DND-41 (cell line): ENCODE measurements around the gene AGPAT3.

Experiments
- ATAC-seq: fragments of 200-7000 bp; cut with Tn5 transposase; 3 replicates; pipeline ENCODE4 v1.9.1; 2021; ENCODE audit warnings: low read depth; ENCODE audit not compliant: insufficient read depth
- DNase-seq: peaks from one replicate; pipeline ENCODE4 v3.0.0-alpha.2; 2020
- H2AFZ ChIP-seq: 2 replicates; pipeline ENCODE4 v1.6.0; 2012; ENCODE audit warnings: low read depth, low read length
- H3K27ac ChIP-seq: 2 replicates; pipeline ENCODE4 v1.5.1; 2012; ENCODE audit warnings: low read length, inconsistent platforms
- H3K27me3 ChIP-seq: fragments of 200-600 bp; sonication (generic); 2 replicates; pipeline ENCODE4 v1.6.0; 2012; ENCODE audit warnings: low read length, mild to moderate bottlenecking, inconsistent platforms; ENCODE audit not compliant: insufficient read depth, poor library complexity
- H3K36me3 ChIP-seq: 2 replicates; pipeline ENCODE4 v1.5.1; 2012; ENCODE audit warnings: low read length, inconsistent platforms; ENCODE audit not compliant: insufficient read depth
- H3K4me1 ChIP-seq: 2 replicates; pipeline ENCODE4 v1.5.1; 2012; ENCODE audit warnings: mild to moderate bottlenecking, low read length; ENCODE audit not compliant: insufficient read depth
- H3K4me2 ChIP-seq: 2 replicates; pipeline ENCODE4 v1.6.0; 2012; ENCODE audit warnings: mild to moderate bottlenecking, moderate library complexity, low read length, inconsistent platforms; ENCODE audit not compliant: insufficient read depth
- H3K4me3 ChIP-seq, 2 experiments: fragments of 200-600 bp in 1 of 2; shearing (Covaris generic) in 1 of 2; 2 replicates each; pipeline ENCODE4 v1.5.1; 2012 to 2016; ENCODE audit warnings: inconsistent platforms in 2 of 2, low read length in 2 of 2, mild to moderate bottlenecking in 2 of 2, low read depth in 1 of 2, moderate library complexity in 1 of 2
- H3K79me2 ChIP-seq: 2 replicates; pipeline ENCODE4 v1.6.0; 2012; ENCODE audit warnings: low read length, inconsistent platforms; ENCODE audit not compliant: insufficient read depth
- H3K9ac ChIP-seq: 2 replicates; pipeline ENCODE4 v1.6.0; 2012; ENCODE audit warnings: low read depth, mild to moderate bottlenecking, inconsistent platforms, low read length, moderate library complexity
- H3K9me3 ChIP-seq: 2 replicates; pipeline ENCODE4 v1.5.1; 2012; ENCODE audit warnings: low read length, moderate library complexity, mild to moderate bottlenecking, inconsistent platforms; ENCODE audit not compliant: insufficient read depth, severe bottlenecking
- H4K20me1 ChIP-seq: 2 replicates; pipeline ENCODE4 v1.6.0; 2012; ENCODE audit warnings: low read length; ENCODE audit not compliant: insufficient read depth
- CTCF ChIP-seq: IDR thresholded peaks from 2 replicates; pipeline ENCODE4 v1.5.1; 2012; ENCODE audit warnings: borderline replicate concordance, low read length, moderate library complexity, mild to moderate bottlenecking; ENCODE audit not compliant: poor library complexity, severe bottlenecking; ENCODE audit errors: extremely low read depth
- EZH2 ChIP-seq: IDR thresholded peaks from 3 replicates; pipeline ENCODE4 v1.6.1; 2012; ENCODE audit warnings: borderline replicate concordance, low read depth, mild to moderate bottlenecking, moderate library complexity, low read length, inconsistent platforms; ENCODE audit not compliant: severe bottlenecking

Gene AGPAT3

DNA sequence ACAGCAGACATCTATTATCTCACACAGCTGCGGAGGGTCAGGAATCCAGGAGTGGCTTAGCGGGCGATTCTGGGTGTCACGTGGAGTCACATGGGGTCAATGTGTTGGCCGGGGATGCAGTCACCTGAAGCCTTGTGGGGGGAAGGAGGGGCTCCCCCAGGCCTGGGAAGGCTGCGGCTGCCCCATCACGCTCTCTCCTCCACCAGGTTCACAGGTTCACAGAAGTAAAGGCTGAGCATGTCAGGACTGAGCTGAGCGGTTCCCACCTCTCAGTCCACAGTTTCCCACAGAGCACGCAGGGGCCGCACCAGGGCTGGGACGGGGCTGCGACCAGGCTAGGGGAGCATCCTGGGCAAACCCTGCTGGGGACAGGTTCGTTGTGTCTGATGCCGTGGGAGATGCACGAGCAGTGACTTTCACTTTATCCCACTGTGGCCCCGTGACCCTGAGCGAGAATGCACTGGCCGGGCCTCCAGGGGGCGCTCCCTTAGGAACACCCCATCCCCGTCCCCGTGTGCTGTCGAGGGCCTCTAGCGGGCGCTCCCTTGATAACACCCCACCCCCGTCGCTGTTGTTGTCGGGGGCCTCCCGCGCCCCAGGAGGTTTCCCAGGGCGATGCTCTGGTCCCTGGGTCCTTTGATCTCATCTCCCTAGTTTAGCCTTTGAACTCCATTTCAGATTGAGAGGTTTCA is 73.9 kb downstream of the AGPAT3 start:
- no peak overlapping the region for H3K4me2 ChIP-seq
- ATAC-seq: peak; percentile 79
- peaks cover 93% of the 10 kb centered on the region for H3K79me2 ChIP-seq
- no peaks in the 10 kb centered on the region for H3K9me3 ChIP-seq
- H2AFZ ChIP-seq: no peak overlapping the region
- peak; percentile 64 for DNase-seq
- H4K20me1 ChIP-seq: peaks cover 91% of the 10 kb centered on the region
- no peak overlapping the region for H3K4me3 ChIP-seq
- no peaks in the 10 kb centered on the region for H3K4me1 ChIP-seq
- no peak overlapping the region for H3K9ac ChIP-seq
- TF ChIP-seq CTCF: peak; percentile 63
- no peak for TF ChIP-seq EZH2
- H3K27me3 ChIP-seq: no peaks in the 10 kb centered on the region
- H3K36me3 ChIP-seq: peaks cover 28% of the 10 kb centered on the region
- no peak overlapping the region for H3K27ac ChIP-seq

DNA sequence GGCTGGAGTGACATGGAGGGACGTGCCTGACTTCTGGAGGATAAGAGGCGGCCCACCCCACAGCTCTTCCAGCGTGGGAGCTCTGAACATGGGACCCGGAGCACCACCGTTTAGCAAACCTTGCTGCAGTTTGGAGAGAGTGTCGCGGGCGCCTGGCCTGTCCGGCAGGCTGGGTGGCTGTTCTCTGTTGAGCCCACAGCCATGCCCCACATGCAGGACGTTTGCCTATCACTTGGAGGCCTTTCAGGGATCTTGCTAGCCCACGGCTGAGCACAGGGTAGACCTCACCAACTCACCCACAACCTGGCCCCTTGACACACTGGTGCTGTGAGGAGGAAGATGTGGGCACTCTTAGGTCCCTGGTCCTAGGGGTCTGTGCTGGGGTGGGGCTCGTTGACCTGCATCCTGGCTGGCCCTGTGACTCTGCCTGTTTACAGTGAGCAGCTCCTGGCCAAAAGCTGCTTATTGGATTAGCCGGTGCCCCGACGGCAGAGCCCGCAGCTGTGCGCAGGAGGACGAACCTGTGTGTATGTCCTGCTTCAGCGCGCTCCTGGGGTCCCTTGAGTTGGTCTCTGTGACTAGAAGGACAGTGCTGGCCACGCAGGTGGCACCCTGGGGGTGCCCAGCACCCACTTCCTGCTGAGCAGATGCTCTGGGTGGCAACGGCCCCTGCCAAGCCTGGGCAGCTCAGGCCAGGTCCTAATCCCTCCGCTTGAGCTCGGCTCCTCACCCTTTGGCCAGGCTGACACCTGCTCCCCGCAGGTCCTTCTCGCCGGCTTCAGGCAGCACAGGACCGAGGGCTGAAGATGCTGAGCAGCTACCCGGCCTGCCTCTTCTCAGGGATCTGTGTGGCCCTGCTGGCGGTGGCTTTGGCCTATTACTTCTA is 74.7 kb downstream of the AGPAT3 start:
- no peak overlapping the region for H2AFZ ChIP-seq
- H3K4me1 ChIP-seq: no peaks in the 10 kb centered on the region
- H4K20me1 ChIP-seq: peaks cover 91% of the 10 kb centered on the region
- H3K9me3 ChIP-seq: no peaks in the 10 kb centered on the region
- H3K4me2 ChIP-seq: no peak overlapping the region
- ATAC-seq (no peak), DNase-seq (no peak)
- H3K4me3 ChIP-seq: no peak overlapping the region
- H3K9ac ChIP-seq: no peak overlapping the region
- H3K36me3 ChIP-seq: peaks cover 20% of the 10 kb centered on the region
- no peak for TF ChIP-seq CTCF
- no peak for TF ChIP-seq EZH2
- peaks cover 93% of the 10 kb centered on the region for H3K79me2 ChIP-seq
- H3K27me3 ChIP-seq: no peaks in the 10 kb centered on the region
- H3K27ac ChIP-seq: no peak overlapping the region

DNA sequence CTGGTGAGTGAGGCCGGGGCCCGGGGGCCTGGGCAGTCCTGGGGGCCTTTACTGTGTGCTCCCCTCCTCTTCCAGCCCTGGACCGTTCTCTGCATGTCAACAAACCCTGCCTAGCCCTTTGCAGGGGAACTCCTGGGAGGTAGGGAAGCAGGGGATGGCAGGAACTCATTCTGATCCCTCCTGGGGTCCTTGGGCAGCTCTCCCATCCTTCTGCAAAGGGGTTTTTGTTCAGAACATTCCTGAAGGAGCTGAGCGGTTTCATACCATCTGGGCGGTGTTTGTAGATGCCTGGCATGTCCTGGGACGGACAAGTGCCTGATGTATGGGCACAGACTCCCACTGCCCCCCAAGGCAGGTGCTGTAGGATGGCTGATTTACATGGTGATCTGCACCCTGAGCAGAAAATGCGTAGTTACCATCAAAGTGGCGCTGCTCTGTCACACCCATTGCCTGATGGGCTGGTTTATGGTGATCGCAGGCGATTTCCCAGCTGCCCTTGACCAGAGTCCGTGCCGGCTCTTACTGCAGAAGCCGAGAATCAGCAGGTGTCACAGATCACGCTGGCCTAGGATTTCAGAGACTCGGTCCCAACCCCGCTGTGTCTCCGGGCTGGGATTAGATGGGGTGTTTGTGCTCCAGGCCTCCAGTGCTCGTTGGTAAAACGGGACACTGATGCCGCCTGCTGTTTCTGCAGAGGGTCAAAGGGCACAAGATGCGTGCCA is 75.5 kb downstream of the AGPAT3 start:
- H3K4me3 ChIP-seq: no peak overlapping the region
- H3K4me2 ChIP-seq: no peak overlapping the region
- DNase-seq (no peak), ATAC-seq (no peak)
- peaks cover 18% of the 10 kb centered on the region for H3K36me3 ChIP-seq
- H4K20me1 ChIP-seq: peaks cover 92% of the 10 kb centered on the region
- H3K4me1 ChIP-seq: no peaks in the 10 kb centered on the region
- TF ChIP-seq EZH2: no peak
- TF ChIP-seq CTCF: no peak
- H3K9ac ChIP-seq: no peak overlapping the region
- no peak overlapping the region for H2AFZ ChIP-seq
- H3K27ac ChIP-seq: no peak overlapping the region
- no peaks in the 10 kb centered on the region for H3K9me3 ChIP-seq
- H3K27me3 ChIP-seq: no peaks in the 10 kb centered on the region
- peaks cover 93% of the 10 kb centered on the region for H3K79me2 ChIP-seq
